A549 (cell line): ENCODE data around the gene ARVCF.

Experiments used
- CHD2 ChIP-seq: fragments of 150-350 bp; IDR thresholded peaks from 2 replicates; pipeline ENCODE4 v1.6.1; 2014; ENCODE audit warnings: low read length; ENCODE audit not compliant: partially characterized antibody
- CTCF ChIP-seq: fragments of >200 bp; sonication (Bioruptor Twin); formaldehyde crosslinking; IDR thresholded peaks from 3 replicates; pipeline ENCODE4 v1.5.1; 2016
- ESRRA ChIP-seq: fragments of 150-350 bp; IDR thresholded peaks from 2 replicates; pipeline ENCODE4 v1.6.1; 2014; ENCODE audit warnings: mild to moderate bottlenecking, low read length, borderline replicate concordance
- JUNB ChIP-seq: fragments of >200 bp; sonication (Bioruptor Twin); formaldehyde crosslinking; IDR thresholded peaks from 2 replicates; pipeline ENCODE4 v1.6.1; 2016
- KDM1A ChIP-seq: fragments of 200-600 bp; sonication (generic); IDR thresholded peaks from 2 replicates; pipeline ENCODE4 v1.6.1; 2016; ENCODE audit warnings: low read depth, mild to moderate bottlenecking
- MYC ChIP-seq: IDR thresholded peaks from 2 replicates; pipeline ENCODE4 v1.6.1; 2012; ENCODE audit warnings: mild to moderate bottlenecking, inconsistent platforms, low read length, improper control_type of control experiment, borderline replicate concordance
- POLR2A ChIP-seq: IDR thresholded peaks from 2 replicates; pipeline ENCODE4 v1.6.1; 2012; ENCODE audit warnings: mild to moderate bottlenecking, low read length
- RAD21 ChIP-seq, 2 experiments: fragments of >200 bp in 1 of 2; sonication (Bioruptor Twin) in 1 of 2; formaldehyde crosslinking in 1 of 2; IDR thresholded peaks in 1 of 2; conservative IDR thresholded peaks in 1 of 2; 2 replicates in 1 of 2; 3 replicates in 1 of 2; pipeline ENCODE4 v1.6.1; 2012 to 2018; ENCODE audit warnings: inconsistent platforms in 1 of 2
- TF ChIP-seq, protein P1 (sequence below): fragments of 450-650 bp; IDR thresholded peaks from 2 replicates; pipeline ENCODE4 v1.6.1; 2014; ENCODE audit warnings: antibody characterized with exemption

- no peak for TF ChIP-seq POLR2A
- no peak for TF ChIP-seq RAD21 (conservative IDR thresholded peaks at IDR 0.05 in 1 of 2, IDR thresholded peaks at IDR 0.05 in 1 of 2)
- TF ChIP-seq, protein P1, sequence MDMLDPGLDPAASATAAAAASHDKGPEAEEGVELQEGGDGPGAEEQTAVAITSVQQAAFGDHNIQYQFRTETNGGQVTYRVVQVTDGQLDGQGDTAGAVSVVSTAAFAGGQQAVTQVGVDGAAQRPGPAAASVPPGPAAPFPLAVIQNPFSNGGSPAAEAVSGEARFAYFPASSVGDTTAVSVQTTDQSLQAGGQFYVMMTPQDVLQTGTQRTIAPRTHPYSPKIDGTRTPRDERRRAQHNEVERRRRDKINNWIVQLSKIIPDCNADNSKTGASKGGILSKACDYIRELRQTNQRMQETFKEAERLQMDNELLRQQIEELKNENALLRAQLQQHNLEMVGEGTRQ: no peak
- TF ChIP-seq ESRRA: no peak
- no peak for TF ChIP-seq CTCF
- no peak for TF ChIP-seq JUNB
- TF ChIP-seq MYC: no peak
- TF ChIP-seq CHD2: no peak
- no peak for TF ChIP-seq KDM1A
Observed at GRCh38 chr22:19995611-19996339, 20.8 kb downstream of the ARVCF start.
